T-helper 1 cell (primary cell): ENCODE results near the gene ATRAID.

Source experiments
- DNase-seq, 5 donors: peaks; one replicate each; pipeline ENCODE4 v3.0.0-alpha.2; 2012 to 2020

The ATRAID gene

GRCh38 chr2:27220091-27220490 is 8.2 kb downstream of the ATRAID start:
- no peak for DNase-seq

- no peak for DNase-seq
Observed at GRCh38 chr2:27221166-27221565, 9.3 kb downstream of the ATRAID start.

GRCh38 chr2:27222407-27222806 is 10.6 kb downstream of the ATRAID start:
- no peak for DNase-seq

GRCh38 chr2:27223416-27223815 is 11.6 kb downstream of the ATRAID start:
- no peak for DNase-seq

GRCh38 chr2:27225526-27225925 is 13.7 kb downstream of the ATRAID start:
- DNase-seq: no peak

GRCh38 chr2:27227501-27227900 is 15.7 kb downstream of the ATRAID start:
- DNase-seq: no peak

- no peak for DNase-seq
Observed at GRCh38 chr2:27231921-27232320, 20.1 kb downstream of the ATRAID start.

GRCh38 chr2:27233341-27233740 is 21.5 kb downstream of the ATRAID start:
- DNase-seq: no peak

- no peak for DNase-seq
Observed at GRCh38 chr2:27236136-27236535, 24.3 kb downstream of the ATRAID start.

- DNase-seq: no peak
Observed at GRCh38 chr2:27236626-27237025, 24.8 kb downstream of the ATRAID start.

GRCh38 chr2:27237341-27237945 is 25.6 kb downstream of the ATRAID start:
- DNase-seq: no peak

- DNase-seq: no peak
Observed at GRCh38 chr2:27238976-27239375, 27.1 kb downstream of the ATRAID start.

GRCh38 chr2:27240406-27240805 is 28.6 kb downstream of the ATRAID start:
- no peak for DNase-seq

- no peak for DNase-seq
Observed at GRCh38 chr2:27241761-27242613, 30.1 kb downstream of the ATRAID start.

- DNase-seq: no peak
Observed at GRCh38 chr2:27242614-27242951, 30.7 kb downstream of the ATRAID start.

- DNase-seq: no peak
Observed at GRCh38 chr2:27243391-27244130, 31.7 kb downstream of the ATRAID start.

- DNase-seq: no peak
Observed at GRCh38 chr2:27245116-27245515, 33.3 kb downstream of the ATRAID start.

- DNase-seq: no peak
Observed at GRCh38 chr2:27245626-27246025, 33.8 kb downstream of the ATRAID start.

GRCh38 chr2:27247893-27248292 is 36.1 kb downstream of the ATRAID start:
- no peak for DNase-seq

- no peak for DNase-seq
Observed at GRCh38 chr2:27249159-27249890, 37.5 kb downstream of the ATRAID start.

GRCh38 chr2:27249891-27250651 is 38.2 kb downstream of the ATRAID start:
- DNase-seq: peak in 3 of 5 donors; percentile 30 to 39 (median 35)

- DNase-seq: no peak
Observed at GRCh38 chr2:27250652-27251379, 39.0 kb downstream of the ATRAID start.
